T-helper 2 cell treated with Interferon-gamma antibody and Interleukin-4, amounts not matched to agents 100 ng/mL and 5 ng/mL, for 36 hours (primary cell): ENCODE data around the gene MGAT4B. TPM values are rescaled to one million over a fixed set of nuclear protein-coding genes. Genes with fewer than 3 reads are reported as not detected.

Experiments
- intact Hi-C: fragments of 100-400 bp; cut with micrococcal nuclease; formaldehyde crosslinking; loops from one replicate; pipeline ENCODE4 v1.15.1; 2023
- total RNA-seq: library from RNA; stranded (reverse); gene quantifications from 2 replicates; pipeline ENCODE4 v1.2.3, GENCODE V29; 2022

MGAT4B gene
- total RNA-seq, 1 donor from 2014 or later: 86.8 TPM

DNA sequence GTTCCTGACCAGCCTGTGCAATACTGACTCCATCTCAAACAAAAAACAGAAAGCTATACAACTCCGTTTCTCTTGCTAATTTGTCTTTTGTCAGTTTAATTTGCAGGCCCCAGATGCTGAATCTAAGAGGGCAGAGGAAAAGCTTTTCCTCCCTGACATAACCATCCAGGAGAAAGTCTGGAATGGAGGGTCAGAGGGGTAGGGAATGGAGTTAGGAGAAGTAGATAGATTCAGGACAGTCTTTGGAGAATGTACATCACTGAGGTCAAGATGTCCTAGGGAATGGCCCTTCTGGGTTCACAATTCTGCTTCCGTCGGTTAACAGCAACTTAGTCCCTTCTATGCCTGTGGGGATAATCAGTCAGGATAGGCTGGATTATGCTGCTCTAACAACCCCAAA lies 7.4 kb upstream of the MGAT4B start:
- intact Hi-C loops: loop anchor here (10.0 kb wide), 1 partner anchor 991 kb away; the partner anchor contains the start of gene MGAT1

DNA sequence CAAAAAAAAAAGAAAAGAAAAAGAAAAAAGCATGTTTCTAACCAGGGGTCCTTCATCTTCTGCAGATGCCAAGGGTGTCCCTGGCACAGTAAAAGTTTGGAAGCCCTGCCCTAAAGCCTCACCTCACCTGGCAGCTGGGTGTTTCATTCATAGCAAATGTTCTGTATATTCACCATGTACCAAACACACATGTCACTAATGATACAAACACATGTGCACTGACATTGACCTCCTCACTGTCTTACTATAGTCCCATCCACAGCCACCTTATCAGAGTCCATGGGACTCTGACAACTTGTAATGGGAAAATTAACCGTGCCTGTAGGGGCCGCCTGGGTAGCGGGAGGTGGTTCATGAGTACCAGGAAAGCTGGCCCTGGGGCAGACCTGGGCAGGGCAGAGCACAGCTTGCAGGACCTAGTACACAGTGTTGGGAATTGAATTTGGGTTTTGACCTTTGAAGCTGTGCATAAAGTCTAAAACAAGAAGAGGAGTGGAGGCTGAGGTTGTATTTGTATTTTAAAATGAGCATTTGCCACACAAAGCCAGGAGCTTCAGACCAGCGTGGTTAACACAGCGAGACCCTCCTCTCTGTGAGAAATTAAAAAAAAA lies 6.4 kb upstream of the MGAT4B start:
- intact Hi-C loops: loop anchor here (10.0 kb wide), 1 partner anchor 992 kb away; the partner anchor contains the start of gene MGAT1

DNA sequence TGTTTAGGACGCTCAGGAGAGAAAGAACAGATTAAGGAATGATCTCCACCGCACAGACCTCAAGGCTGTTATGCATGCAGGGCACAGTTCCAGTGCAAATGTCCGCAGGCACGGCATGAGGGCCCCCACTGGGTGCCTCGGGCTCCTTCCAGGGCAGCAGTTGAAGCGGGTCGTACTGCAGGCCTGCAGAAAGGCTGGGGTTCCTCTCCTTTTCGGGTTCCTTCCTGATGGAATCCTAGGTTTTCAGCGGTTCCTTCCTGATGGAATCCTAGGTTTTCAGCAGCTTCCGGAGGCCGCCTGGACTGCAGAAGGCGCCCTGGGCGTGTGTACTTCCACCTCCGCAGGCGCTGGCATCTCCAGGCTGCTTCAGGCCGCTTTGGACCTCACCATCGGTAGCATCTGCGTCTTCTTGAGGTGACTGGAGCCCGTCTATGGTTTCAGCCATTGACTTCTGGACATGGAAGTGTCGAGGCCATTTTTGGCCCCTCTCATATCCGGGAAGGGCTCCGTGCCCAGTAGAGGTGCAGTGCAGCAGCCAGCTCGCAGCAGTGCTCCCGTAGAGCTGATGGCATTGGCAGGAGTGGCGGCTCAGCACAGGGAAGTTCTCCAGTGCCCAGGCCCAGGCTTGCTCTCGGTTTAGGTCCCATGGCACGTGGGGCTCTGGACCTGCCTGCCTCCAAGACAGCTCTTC lies 5.6 kb upstream of the MGAT4B start:
- intact Hi-C loops: loop anchor here (10.0 kb wide), 1 partner anchor 993 kb away; the partner anchor contains the start of gene MGAT1

DNA sequence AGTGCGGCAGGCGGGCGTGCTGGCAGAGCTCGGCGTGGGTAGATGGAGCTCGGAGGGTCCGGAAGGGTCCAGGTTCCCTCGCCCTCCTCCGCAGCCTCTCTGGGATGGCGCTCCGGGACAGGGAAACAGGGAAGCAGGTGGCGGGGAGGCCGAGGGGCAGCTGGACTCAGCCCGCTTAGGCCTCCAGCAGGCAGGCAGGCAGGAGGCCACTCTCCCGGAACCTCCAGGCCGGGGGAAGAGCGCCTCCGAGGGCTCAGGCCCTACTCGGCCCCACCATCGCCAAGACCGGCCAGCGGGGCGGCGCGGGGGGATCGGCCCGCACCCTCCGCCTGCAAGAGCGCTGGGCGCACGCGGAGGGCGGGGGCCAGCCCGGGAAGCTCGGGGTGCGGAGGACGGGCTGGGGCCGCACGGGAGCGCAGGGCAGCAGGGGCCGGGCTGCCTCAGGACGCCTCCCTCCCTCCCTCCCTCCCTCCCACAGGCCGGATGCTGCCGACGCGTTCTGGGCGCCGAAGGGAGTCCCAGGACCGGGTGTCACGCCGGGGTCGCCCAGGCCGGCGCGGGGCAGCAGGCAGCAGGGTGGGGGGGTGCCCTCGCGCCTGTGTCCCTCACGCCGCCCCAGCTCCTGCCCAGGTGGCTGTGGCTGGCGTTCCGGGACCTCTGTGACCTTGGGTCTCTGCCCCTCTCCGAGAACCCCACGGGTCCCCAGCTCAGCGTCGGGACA lies 977 bp downstream of the MGAT4B start:
- intact Hi-C loops: loop anchor here (1.0 to 10.0 kb wide), 5 partner anchors 15 to 269 kb away; partner anchors contain the start of genes CANX, HNRNPH1, MAML1 and RNF130

DNA sequence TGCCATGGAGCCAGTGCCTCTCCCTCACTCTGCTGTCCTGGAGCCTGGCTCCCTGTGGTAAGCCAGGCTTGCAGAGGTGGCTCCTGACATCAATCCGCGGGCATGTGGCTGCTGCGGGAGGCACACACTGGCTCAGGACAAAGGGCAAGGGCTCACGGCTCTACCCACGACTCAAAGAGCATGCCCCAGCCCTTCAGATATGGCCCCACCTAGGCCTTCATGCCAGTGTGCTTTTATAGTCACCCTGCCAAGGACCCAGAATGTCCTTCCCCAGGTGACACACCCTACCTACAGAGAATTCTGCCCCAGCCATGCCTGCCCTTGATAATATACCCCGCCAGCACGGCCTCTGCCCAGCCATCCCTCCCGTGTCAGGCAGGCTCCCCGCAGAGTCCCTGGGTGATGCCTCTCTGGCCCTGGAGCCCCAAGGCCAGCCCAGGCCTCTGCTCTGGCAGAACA lies 1.6 kb downstream of the MGAT4B start:
- intact Hi-C loops: loop anchor here (5.0 to 10.0 kb wide), 2 partner anchors 183 to 270 kb away; partner anchors contain the start of genes HNRNPH1 and RNF130

DNA sequence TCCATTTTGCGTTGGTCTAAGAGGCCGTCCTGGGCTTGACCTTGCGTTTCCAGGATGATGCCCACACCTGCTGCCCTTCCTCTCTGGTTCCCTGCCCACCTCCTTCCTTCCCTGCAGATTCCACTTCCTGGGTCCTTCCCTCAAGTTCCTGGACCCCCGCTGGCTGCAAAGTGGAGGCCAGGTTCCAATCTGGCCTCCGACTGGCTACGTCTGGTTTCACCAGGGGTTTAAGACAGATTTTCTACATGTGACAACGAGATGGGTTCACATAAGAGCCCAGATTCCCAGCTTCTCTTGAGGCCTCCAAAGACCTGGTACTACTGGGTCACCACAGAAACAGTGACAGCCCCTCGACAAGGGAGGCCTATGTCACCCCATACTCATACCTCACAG lies 2.1 kb downstream of the MGAT4B start:
- intact Hi-C loops: loop anchor here (5.0 to 10.0 kb wide), 2 partner anchors 247 to 270 kb away; partner anchors contain the start of gene RNF130

DNA sequence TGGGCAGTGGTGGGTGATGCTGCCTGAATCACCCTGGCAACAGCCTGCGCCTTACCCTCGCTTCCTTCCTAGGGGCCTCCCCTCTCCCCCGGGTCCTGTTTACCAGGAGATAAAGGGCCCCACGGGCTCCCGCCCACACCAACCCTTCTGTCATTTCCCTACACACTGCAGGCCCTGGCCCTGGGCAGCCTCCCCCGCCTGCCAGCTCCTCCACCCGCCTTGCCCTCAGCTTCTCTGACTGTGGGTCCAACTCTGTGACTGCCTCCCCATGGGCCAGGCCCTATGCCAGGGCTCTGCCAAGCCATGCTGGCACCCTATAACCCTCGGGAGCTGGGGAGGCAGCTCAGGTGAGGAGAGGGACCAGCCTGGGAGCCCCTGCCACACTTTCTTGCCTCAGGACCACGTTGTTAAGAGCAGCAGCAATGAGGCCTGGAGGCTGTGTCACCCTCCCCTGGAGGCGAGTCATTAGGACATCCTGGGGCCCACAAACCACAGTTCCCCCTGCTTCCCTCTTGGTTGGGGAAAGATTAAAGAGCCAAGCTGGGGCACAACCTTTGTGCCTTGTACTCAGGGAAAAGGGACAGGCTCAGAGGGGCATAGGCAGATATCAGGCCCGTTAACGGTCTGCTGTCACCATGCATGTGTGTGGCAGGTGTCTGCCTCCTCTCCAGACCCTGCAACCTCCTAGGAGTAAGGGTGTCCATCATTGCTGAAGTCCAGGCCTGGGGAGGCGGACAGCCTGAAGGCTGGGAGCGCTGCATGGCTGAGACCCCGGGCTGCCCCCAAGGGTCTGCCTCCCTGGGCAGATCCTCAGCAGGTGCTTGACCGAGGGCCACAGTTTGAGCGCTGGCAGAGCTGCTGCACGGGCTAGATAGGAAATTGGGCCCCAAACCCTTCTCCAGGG lies 2.8 kb downstream of the MGAT4B start:
- intact Hi-C loops: loop anchor here (2.0 to 10.0 kb wide), 4 partner anchors 33 to 271 kb away; partner anchors contain the start of gene RNF130

DNA sequence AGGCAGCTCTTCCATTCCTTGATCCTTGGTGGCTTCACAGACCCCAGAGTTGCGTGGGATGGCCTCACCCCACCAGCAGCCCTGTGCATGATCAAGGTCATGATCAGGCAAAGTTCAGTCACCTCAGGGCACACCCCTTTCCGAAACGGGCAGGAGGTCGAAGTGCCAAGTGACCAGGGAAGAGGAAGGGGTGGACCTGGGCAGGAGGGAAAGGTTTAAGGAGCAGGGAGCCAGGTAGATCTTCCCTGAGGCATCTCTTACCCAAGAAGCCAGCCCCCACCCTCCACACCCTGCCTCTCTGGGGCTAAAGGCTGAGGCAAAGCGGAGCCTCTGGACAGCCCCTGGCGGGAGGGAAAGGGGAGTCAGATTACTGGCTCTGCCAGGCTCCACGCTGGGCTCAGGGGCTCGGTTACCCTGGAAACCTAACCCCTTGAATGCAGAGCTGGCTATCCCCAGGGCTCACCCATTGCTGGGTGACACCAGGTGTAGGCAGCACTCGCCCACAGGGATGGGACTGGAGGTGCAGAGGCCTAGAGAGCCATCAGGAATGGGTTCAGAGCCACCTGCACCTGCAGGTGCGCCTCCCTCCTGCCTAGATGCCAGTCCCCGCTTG lies 3.6 kb downstream of the MGAT4B start:
- intact Hi-C loops: loop anchor here (1.0 to 10.0 kb wide), 5 partner anchors 34 to 272 kb away; partner anchors contain the start of genes MRNIP and RNF130

DNA sequence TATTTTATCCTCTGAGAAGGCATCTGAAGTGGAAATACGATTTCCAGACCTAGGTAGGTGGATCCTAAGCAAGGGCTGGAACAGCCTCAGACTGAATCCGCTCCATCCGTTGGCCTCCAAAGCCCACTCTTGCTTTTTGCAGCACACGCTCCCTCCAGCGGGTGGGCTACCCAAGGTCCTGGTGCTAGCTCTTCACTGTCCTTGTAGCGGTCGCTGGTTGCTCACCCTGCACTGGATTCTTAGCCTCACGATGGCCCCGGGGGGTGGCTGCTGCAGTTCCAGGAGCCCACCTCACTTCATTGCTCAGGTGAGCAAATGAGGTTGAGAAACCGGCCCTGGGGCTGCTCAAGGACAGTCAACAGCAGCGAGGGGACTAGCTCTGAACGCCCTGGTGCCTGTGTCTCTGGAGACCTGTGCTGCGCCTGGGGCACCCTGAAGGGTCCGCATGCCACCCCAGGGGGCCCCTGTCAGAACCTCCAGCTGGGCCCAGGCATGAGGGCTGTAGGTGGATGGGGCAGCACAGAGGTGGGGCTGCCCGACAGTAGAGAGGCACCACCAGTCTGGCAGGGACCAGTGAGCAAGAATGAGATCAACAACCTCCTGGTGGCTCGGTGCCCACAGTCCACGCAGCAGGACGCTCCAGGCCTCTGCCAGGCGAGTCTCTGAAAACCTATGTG lies 4.3 kb downstream of the MGAT4B start:
- intact Hi-C loops: loop anchor here (1.0 to 10.0 kb wide), 5 partner anchors 34 to 272 kb away; partner anchors contain the start of genes MRNIP and RNF130

DNA sequence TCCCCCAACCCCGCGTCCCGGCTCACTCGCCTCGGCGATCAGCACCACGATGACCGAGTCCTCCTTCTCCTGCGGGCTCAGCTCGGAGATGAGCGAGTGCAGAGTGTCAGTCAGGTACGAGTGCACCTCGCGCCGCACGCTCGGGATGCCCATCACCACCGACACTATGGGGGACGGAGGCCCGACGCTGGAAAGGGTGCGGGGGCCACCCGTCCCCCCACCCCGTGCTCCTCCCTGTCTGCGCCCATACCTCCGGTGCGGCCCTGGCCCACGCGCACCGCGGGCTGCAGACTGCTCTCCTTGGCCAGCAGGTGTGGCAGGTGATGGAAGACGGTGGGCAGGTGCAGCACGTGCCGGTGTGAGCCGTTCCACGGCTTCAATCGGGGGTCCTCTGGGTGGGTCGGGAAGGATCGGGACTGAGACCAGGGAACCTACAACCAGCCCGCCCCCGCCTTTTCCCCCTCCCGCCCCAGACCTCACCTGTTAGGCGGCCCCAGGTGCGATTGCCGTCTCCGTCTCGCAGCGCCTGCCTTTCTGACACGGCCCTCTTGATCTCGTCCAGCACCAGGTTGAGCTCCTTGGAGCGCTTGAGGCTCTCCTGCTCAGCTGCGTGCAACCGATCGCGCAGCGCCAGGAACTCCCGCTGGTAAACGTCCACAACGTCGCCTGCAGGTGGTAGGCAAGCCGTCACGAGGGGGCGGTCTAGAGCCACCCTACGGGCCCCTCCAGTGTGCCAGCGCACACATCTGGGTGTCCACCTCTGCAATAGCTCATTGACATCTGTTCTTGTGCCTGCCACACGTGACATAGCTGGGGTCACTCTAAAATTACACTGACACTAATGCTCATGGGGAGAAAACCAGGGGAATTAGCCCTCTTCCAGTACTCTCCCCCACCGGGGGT lies 5.1 kb downstream of the MGAT4B start:
- intact Hi-C loops: loop anchor here (1.0 to 10.0 kb wide), 5 partner anchors 35 to 273 kb away; partner anchors contain the start of genes MRNIP and RNF130

DNA sequence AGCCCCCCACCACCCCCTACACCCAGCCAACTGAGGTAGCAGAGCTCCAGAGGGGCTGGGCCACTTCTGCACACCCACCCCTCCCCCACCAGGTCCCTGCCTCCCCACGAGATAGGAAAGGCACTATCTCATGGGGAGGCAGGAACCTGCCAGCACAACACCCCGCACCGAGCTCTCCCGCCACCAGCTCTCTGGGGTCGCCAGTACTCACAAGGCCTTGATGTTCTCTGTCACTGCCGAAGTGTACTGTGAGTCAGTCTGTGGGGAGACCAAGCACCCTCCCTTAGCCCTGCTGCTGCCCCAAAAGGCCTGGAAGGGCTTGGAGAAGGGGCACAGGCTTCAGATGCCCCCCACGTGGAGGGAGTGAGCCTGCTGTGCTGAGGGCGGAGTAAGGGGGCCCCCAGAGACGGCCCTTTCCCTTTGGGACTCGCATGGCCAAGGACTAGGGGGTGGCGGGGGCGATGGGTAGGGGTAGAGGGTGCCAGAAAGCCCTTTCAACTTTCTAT lies 5.9 kb downstream of the MGAT4B start:
- intact Hi-C loops: loop anchor here (5.0 to 10.0 kb wide), 2 partner anchors 243 to 274 kb away; partner anchors contain the start of gene RNF130

DNA sequence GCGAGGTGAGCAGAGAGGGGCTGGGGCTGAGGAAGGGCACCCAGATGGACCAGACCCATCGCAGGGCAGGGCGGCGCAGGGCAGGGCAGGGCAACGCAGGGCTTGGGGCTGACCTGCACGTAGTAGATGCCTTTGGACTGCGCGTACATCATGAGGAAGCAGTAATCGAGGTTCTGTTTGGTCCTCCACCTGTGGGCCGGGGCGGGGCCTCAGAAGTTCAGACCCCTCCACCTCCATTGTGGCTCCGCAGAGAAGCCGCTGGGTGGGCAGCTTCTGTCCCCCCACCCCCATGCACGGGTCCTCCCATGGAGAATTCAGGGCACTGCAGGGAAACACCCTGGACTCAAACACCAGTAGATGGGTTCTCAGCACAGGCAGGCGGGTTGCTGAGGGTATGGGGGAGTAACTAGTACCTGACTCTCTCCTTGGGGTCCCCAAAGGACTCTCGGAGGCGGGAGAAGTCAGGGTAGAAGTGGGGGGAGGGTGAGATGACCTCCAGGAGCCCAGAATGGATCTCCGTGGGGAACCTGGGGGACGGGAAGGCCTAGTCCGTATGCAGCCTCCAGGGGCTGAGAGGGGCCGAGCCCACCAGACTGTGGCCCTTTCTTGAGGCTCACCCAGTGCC lies 6.5 kb downstream of the MGAT4B start:
- intact Hi-C loops: loop anchor here (5.0 to 10.0 kb wide), 2 partner anchors 243 to 275 kb away; partner anchors contain the start of gene RNF130

DNA sequence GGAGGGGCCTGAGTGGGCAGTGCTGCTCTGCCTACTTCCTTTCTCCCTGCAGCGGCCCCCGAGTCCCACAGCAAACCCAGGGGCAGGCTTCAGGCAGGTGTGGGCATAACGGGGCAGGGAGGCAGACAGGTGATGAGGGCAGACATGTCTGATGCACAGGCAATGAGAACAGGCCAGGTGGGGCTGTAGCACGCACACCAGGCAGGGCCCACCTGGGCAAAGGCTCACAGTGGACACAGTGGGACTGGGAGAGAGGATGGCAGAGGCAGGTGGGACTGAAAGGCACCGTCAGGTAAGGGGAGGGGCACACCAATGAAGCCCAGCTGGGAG lies 7.1 kb downstream of the MGAT4B start:
- intact Hi-C loops: loop anchor here (5.0 kb wide), 1 partner anchor 67 kb away; the partner anchor contains the start of gene MAML1

DNA sequence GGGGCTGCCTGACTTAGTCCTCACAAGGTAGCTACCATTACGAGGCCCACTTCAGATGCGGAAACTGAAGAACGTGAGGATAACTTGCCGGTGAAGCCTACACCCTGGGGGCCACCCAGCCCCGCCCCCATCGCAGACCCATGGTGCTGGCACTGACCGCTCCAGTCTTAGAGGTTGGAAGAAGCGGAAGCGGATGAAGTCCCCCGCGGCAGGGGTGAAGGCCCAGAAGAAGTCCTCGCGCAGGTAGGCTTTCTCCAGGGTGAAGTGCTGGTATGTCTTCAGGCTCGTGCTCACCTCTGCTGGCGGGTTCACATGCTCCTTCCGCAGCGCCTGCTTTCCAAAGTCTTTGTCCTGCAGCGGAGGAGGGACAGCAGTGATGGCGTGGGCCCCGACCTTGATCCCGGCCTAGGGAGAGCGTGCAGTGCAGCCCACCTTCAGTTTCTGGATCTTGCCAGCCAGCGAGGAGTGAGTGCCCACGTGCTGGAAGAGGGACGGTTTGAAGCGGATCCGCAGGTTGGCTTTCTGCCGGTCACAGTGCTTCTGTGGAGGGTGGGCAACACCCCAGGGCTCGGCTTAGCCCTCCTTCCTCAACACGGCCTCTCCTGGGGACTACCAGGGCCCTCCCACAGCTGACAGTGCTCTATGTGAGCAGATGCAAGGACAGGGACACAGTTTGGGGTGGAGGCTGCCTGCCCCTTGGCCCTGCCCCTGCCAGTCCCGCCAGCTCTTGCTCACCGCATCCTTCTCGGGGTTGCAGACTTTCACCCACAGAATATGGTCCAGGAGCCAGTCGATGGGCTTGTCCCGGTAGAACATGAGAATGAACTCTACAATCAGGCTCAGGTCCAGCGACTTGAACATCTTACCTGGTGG lies 7.7 kb downstream of the MGAT4B start:
- intact Hi-C loops: loop anchor here (5.0 kb wide), 1 partner anchor 67 kb away; the partner anchor contains the start of gene MAML1

DNA sequence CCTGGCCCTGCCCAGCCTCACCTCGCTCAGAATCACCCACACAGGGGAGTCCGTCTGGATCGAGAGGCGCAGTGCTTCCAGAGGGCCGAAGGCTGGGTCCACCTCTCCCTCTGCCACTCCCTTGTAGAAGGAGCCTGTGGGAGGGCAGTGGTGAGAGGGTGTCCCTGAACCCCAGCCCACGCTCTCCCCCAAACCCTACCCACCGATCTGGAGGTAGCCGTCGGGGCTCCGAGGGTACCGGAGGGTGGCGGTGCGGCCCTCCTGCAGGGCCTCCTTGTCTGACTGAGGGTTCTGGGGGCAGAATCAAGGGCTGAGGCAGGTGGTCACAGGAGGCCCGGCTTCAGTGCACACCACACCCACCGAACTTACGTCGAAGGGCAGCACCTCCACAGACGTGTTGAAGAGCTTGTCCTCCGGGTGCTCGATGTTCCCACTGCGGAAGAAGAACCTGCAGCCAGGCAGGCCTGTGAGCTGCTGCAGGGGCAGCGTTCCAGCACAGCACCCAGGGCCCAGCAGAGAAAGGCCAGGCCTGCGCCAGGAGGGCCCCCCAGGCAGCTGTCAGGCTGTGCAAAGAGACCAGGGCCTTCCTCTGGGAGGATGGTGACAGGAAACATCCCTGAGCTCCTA lies 8.4 kb downstream of the MGAT4B start:
- intact Hi-C loops: loop anchor here (5.0 kb wide), 1 partner anchor 66 kb away; the partner anchor contains the start of gene MAML1

DNA sequence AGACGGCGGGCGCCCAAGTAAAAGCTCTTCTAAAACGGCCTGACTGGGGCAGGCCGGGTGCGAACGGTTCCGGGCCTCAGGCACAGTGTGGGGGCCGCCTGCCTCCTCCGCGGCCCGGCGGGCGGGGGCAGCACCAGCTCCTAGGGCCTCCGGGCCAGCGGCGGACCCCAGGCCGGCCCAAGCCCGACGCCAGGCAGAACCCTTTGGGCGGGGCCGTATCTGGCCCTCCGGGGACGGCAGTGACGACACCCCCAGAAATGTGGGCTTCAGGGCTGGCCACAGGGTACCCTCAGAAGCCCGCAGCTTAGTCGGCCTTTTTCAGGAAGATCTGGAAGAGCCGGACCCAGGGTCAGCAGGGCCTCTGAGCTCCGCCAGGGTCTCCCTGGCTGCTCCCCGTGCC lies 8.9 kb downstream of the MGAT4B start:
- intact Hi-C loops: loop anchor here (5.0 kb wide), 1 partner anchor 65 kb away; the partner anchor contains the start of gene MAML1
